Neuronal stem cell (in vitro differentiated cells): ENCODE measurements around the gene ZFP57.

ENCODE experiments used
- DNase-seq: peaks from one replicate; pipeline ENCODE4 v3.0.0-alpha.2; 2013; ENCODE audit warnings: low spot score
- H2AFZ ChIP-seq: one replicate; pipeline ENCODE4 v1.6.1; 2013; ENCODE audit warnings: mild to moderate bottlenecking, low read length, inconsistent platforms
- H2AK5ac ChIP-seq: 2 replicates; pipeline ENCODE4 v1.6.1; 2013; ENCODE audit warnings: low read depth, mild to moderate bottlenecking, inconsistent platforms, low read length, moderate library complexity, mixed read lengths
- H2BK120ac ChIP-seq: 2 replicates; pipeline ENCODE4 v1.6.1; 2013; ENCODE audit warnings: low read depth, mild to moderate bottlenecking, inconsistent platforms, low read length, moderate library complexity, mixed read lengths
- H2BK12ac ChIP-seq: one replicate; pipeline ENCODE4 v1.6.1; 2013; ENCODE audit warnings: low read length, inconsistent platforms
- H2BK15ac ChIP-seq: 2 replicates; pipeline ENCODE4 v1.6.1; 2013; ENCODE audit warnings: mild to moderate bottlenecking, low read length, inconsistent platforms, mixed read lengths
- H2BK5ac ChIP-seq: one replicate; pipeline ENCODE4 v1.6.1; 2013; ENCODE audit warnings: inconsistent platforms, mild to moderate bottlenecking, low read length, moderate library complexity
- H3K14ac ChIP-seq: one replicate; pipeline ENCODE4 v1.6.1; 2013; ENCODE audit warnings: low read length, inconsistent platforms
- H3K18ac ChIP-seq: 2 replicates; pipeline ENCODE4 v1.6.1; 2013; ENCODE audit warnings: low read length, inconsistent platforms
- H3K23ac ChIP-seq: 2 replicates; pipeline ENCODE4 v1.6.1; 2013; ENCODE audit warnings: low read depth, mild to moderate bottlenecking, mixed read lengths, low read length, inconsistent platforms; ENCODE audit not compliant: poor library complexity
- H3K27ac ChIP-seq: replicated peaks from 3 replicates; pipeline ENCODE4 v1.5.1; 2013; ENCODE audit warnings: low read length, inconsistent platforms
- H3K27me3 ChIP-seq, 3 experiments: 2 replicates each; pipeline ENCODE4 v1.6.1; 2013; ENCODE audit warnings: low read length in 3 of 3, mild to moderate bottlenecking in 2 of 3, inconsistent platforms in 1 of 3, low read depth in 1 of 3, mixed read lengths in 1 of 3, moderate library complexity in 1 of 3; ENCODE audit not compliant: control insufficient read depth in 3 of 3, insufficient read depth in 3 of 3
- H3K36me3 ChIP-seq, 2 donors: replicated peaks in 1 of 2; 2 replicates each; pipeline ENCODE4 v1.6.1; 2013; ENCODE audit warnings: low read length in 2 of 2; ENCODE audit not compliant: control insufficient read depth in 2 of 2, insufficient read depth in 2 of 2
- H3K4ac ChIP-seq: 2 replicates; pipeline ENCODE4 v1.6.1; 2013; ENCODE audit warnings: inconsistent platforms, mild to moderate bottlenecking, low read length, moderate library complexity
- H3K4me1 ChIP-seq, 2 donors: 1 replicate in 1 of 2; 2 replicates in 1 of 2; pipeline ENCODE4 v1.6.1; 2013; ENCODE audit warnings: low read length in 2 of 2, low read depth in 1 of 2; ENCODE audit not compliant: control insufficient read depth in 2 of 2, insufficient read depth in 1 of 2
- H3K4me2 ChIP-seq: one replicate; pipeline ENCODE4 v1.6.1; 2013; ENCODE audit warnings: mild to moderate bottlenecking, low read length, inconsistent platforms; ENCODE audit not compliant: insufficient read depth, poor library complexity, severe bottlenecking
- H3K4me3 ChIP-seq, 2 donors: 2 replicates each; pipeline ENCODE4 v1.5.1; 2013; ENCODE audit warnings: low read length in 2 of 2, mild to moderate bottlenecking in 2 of 2, inconsistent platforms in 1 of 2, moderate library complexity in 1 of 2
- H3K79me1 ChIP-seq: one replicate; pipeline ENCODE4 v1.6.1; 2013; ENCODE audit warnings: low read depth, mild to moderate bottlenecking, inconsistent platforms, low read length, moderate library complexity
- H3K9ac ChIP-seq: one replicate; pipeline ENCODE4 v1.6.1; 2013; ENCODE audit warnings: mild to moderate bottlenecking, low read depth, low read length, inconsistent platforms; ENCODE audit not compliant: poor library complexity
- H3K9me3 ChIP-seq, 2 donors: replicated peaks in 1 of 2; 2 replicates each; pipeline versions ENCODE3 to v1.6.1; 2013; ENCODE audit warnings: low read length in 2 of 2, mild to moderate bottlenecking in 2 of 2, inconsistent platforms in 1 of 2, low read depth in 1 of 2, mixed read lengths in 1 of 2, moderate library complexity in 1 of 2; ENCODE audit not compliant: control insufficient read depth in 2 of 2, insufficient read depth in 1 of 2
- H4K8ac ChIP-seq: one replicate; pipeline ENCODE4 v1.6.1; 2013; ENCODE audit warnings: low read depth, mild to moderate bottlenecking, inconsistent platforms, low read length, moderate library complexity
- H4K91ac ChIP-seq: one replicate; pipeline ENCODE4 v1.6.1; 2013; ENCODE audit warnings: low read length, low read depth, mild to moderate bottlenecking, inconsistent platforms; ENCODE audit not compliant: poor library complexity
- WGBS, 2 donors: extraction: QIAGEN DNeasy Blood & Tissue Kit; methylation state at CpG; one replicate each; pipeline ENCODE4 v1.1.7; 2013; ENCODE audit warnings: missing lambda C conversion rate in 2 of 2, mixed read lengths in 1 of 2; ENCODE audit not compliant: insufficient read length in 2 of 2, insufficient replicate concordance in 1 of 2; ENCODE audit errors: extremely low coverage in 2 of 2; 5-methylcytosine and 5-hydroxymethylcytosine counted together

The ZFP57 gene

GRCh38 chr6:29667158-29667557 is 13.8 kb downstream of the ZFP57 start:
- H3K36me3 ChIP-seq: no peaks in the 10 kb centered on the region
- no peak overlapping the region for H3K4ac ChIP-seq
- H4K8ac ChIP-seq: no peak overlapping the region
- H3K79me1 ChIP-seq: no peaks in the 10 kb centered on the region
- H3K9me3 ChIP-seq: no peaks in the 10 kb centered on the region
- no peak overlapping the region for H3K4me3 ChIP-seq
- H2BK15ac ChIP-seq: no peak overlapping the region
- H2AK5ac ChIP-seq: no peak overlapping the region
- H3K18ac ChIP-seq: no peak overlapping the region
- H3K14ac ChIP-seq: no peak overlapping the region
- H2BK12ac ChIP-seq: no peak overlapping the region
- peak overlapping the region; percentile 21 for H3K4me2 ChIP-seq
- peak; percentile 68 for DNase-seq
- H2AFZ ChIP-seq: peak overlapping the region; percentile 41
- no peak overlapping the region for H4K91ac ChIP-seq
- peaks cover 0 to 20% (median 0%) of the 10 kb centered on the region in 3 experiments for H3K27me3 ChIP-seq
- no peak overlapping the region for H3K9ac ChIP-seq
- H3K23ac ChIP-seq: no peak overlapping the region
- no peak overlapping the region for H2BK5ac ChIP-seq
- H2BK120ac ChIP-seq: no peak overlapping the region
- H3K27ac ChIP-seq: peak overlapping the region; percentile 92
- WGBS, 2 donors: no CpG with 5 or more reads among the region's 5 CpGs
- peaks cover 0 to 23% of the 10 kb centered on the region in 2 donors for H3K4me1 ChIP-seq

DNA sequence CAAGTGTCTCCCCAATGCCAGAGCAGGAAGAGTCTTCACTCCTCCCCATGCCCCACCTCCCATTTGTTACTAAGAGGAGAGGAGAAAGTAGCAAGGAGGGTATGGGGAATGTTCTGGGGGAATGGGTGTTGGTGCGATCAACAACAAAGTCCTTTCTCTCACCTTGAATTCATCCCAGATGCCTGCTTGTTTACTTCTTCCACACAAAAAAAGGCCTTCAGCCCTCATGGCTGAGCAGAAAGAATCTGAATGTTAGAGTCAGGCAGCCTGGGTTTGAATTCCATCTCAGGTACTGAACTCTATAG is 14.2 kb downstream of the ZFP57 start:
- H2BK5ac ChIP-seq: no peak overlapping the region
- no peak overlapping the region for H2BK12ac ChIP-seq
- H2AFZ ChIP-seq: peak overlapping the region; percentile 41
- no peak overlapping the region for H2BK15ac ChIP-seq
- H3K4me3 ChIP-seq: no peak overlapping the region
- H3K4me1 ChIP-seq: peaks cover 0 to 24% of the 10 kb centered on the region in 2 donors
- no peak overlapping the region for H4K91ac ChIP-seq
- H2BK120ac ChIP-seq: no peak overlapping the region
- no peak overlapping the region for H4K8ac ChIP-seq
- peaks cover 0 to 20% (median 0%) of the 10 kb centered on the region in 3 experiments for H3K27me3 ChIP-seq
- H3K23ac ChIP-seq: no peak overlapping the region
- no peak overlapping the region for H3K9ac ChIP-seq
- no CpG with 5 or more reads among the region's 1 CpG for WGBS, 2 donors
- DNase-seq: no peak
- peak overlapping the region; percentile 76 for H3K18ac ChIP-seq
- H3K4me2 ChIP-seq: no peak overlapping the region
- H3K36me3 ChIP-seq: no peaks in the 10 kb centered on the region
- H3K9me3 ChIP-seq: no peaks in the 10 kb centered on the region
- no peaks in the 10 kb centered on the region for H3K79me1 ChIP-seq
- peak overlapping the region; percentile 92 for H3K27ac ChIP-seq
- no peak overlapping the region for H3K14ac ChIP-seq
- H2AK5ac ChIP-seq: no peak overlapping the region
- no peak overlapping the region for H3K4ac ChIP-seq

- H3K27me3 ChIP-seq: peaks cover 0 to 20% (median 0%) of the 10 kb centered on the region in 3 experiments
- no peak overlapping the region for H2BK15ac ChIP-seq
- no peak overlapping the region for H2BK5ac ChIP-seq
- H3K4me1 ChIP-seq: peaks cover 0 to 24% of the 10 kb centered on the region in 2 donors
- no peaks in the 10 kb centered on the region for H3K79me1 ChIP-seq
- H2BK12ac ChIP-seq: no peak overlapping the region
- H3K4me3 ChIP-seq: no peak overlapping the region
- no peak for DNase-seq
- peak overlapping the region; percentile 88 for H3K18ac ChIP-seq
- H4K8ac ChIP-seq: no peak overlapping the region
- no peak overlapping the region for H3K14ac ChIP-seq
- H3K4ac ChIP-seq: no peak overlapping the region
- H3K9ac ChIP-seq: no peak overlapping the region
- no peaks in the 10 kb centered on the region for H3K36me3 ChIP-seq
- H4K91ac ChIP-seq: no peak overlapping the region
- H3K9me3 ChIP-seq: no peaks in the 10 kb centered on the region
- H3K4me2 ChIP-seq: no peak overlapping the region
- WGBS, 2 donors: no CpG with 5 or more reads among the region's 8 CpGs
- H3K27ac ChIP-seq: peak overlapping the region; percentile 92
- no peak overlapping the region for H2BK120ac ChIP-seq
- H3K23ac ChIP-seq: no peak overlapping the region
- no peak overlapping the region for H2AFZ ChIP-seq
- H2AK5ac ChIP-seq: no peak overlapping the region
Measured at GRCh38 chr6:29665942-29666825, 14.8 kb downstream of the ZFP57 start.

DNA sequence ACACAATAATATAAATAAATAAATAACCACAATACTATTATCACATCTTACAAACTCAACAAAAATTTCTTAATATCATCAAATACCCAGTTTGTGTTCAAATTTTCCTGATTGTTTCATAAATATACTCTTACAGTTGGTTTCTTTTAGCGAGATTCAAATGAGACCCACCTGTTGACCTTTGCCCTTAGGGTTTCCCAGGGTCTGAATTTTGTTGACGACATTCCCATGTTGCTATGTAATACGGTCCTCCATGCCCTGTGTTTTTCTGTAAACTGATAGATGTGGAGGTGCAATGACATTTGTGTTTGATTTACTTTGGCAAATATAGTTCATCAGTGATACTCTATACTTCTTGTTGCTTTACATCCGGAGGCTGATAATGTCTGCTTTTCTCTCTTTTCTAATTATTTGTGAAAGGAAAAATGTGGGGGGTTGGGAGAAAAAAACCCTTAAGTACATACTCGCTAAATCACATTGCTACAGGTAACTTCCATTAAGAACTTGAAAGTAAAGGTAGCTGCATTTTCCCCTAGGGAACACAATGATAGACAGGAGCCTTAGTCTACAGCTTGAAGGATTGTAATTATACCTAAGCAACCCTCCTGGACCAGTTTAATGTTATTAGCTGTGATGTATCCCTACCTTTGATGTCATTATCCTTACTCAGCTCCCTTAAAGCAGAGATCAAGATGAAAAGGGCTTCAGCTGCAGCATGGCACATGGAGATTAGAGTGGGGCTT is 17.5 kb downstream of the ZFP57 start:
- no peak overlapping the region for H4K91ac ChIP-seq
- H3K9ac ChIP-seq: no peak overlapping the region
- no CpG with 5 or more reads among the region's 5 CpGs for WGBS, 2 donors
- no peak overlapping the region for H4K8ac ChIP-seq
- H2AFZ ChIP-seq: no peak overlapping the region
- no peak overlapping the region for H3K27ac ChIP-seq
- H3K9me3 ChIP-seq: no peaks in the 10 kb centered on the region
- DNase-seq: no peak
- H3K27me3 ChIP-seq: peaks cover 0 to 20% (median 0%) of the 10 kb centered on the region in 3 experiments
- no peaks in the 10 kb centered on the region for H3K79me1 ChIP-seq
- H3K36me3 ChIP-seq: no peaks in the 10 kb centered on the region
- peaks cover 0 to 20% of the 10 kb centered on the region in 2 donors for H3K4me1 ChIP-seq
- no peak overlapping the region for H2AK5ac ChIP-seq
- no peak overlapping the region for H3K23ac ChIP-seq
- no peak overlapping the region for H2BK15ac ChIP-seq
- no peak overlapping the region for H2BK5ac ChIP-seq
- no peak overlapping the region for H3K14ac ChIP-seq
- no peak overlapping the region for H3K4me3 ChIP-seq
- no peak overlapping the region for H2BK120ac ChIP-seq
- H2BK12ac ChIP-seq: no peak overlapping the region
- H3K4me2 ChIP-seq: no peak overlapping the region
- no peak overlapping the region for H3K18ac ChIP-seq
- H3K4ac ChIP-seq: no peak overlapping the region
